ENCODE data around the gene CYSLTR1. TPM values are rescaled to one million over a fixed set of nuclear protein-coding genes. Genes with fewer than 3 reads are reported as not detected.
"Not testable (repeated sequence)": the region's sequence is repeated elsewhere in the genome, so short reads cannot be mapped to it uniquely, and the experiment has no call there.

Gene CYSLTR1
- total RNA-seq, 6 experiments from 2014 or later = 0.22 to 1.00 (median 0.46) TPM

GRCh38 chrX:78303086-78303485 lies 24.3 kb downstream of the CYSLTR1 start:
- TF ChIP-seq CTCF (IDR thresholded peaks at IDR 0.05) (no peak), POLR2A (IDR thresholded peaks at IDR 0.05) (no peak)

GRCh38 chrX:78300933-78301332 lies 26.5 kb downstream of the CYSLTR1 start:
- H3K9me3 ChIP-seq; H3K27me3 ChIP-seq; H3K36me3 ChIP-seq; H3K27ac ChIP-seq; ATAC-seq; H3K4me1 ChIP-seq; intact Hi-C loops (cut with DNase I); DNase-seq; H3K4me3 ChIP-seq: not testable (repeated sequence)
- WGBS (ENCODE audit: insufficient coverage, low coverage, low lambda C conversion rate, missing lambda C conversion rate) = no CpG with 5 or more reads among the region's 1 CpG

More at GRCh38 chrX:78303086-78303485, 24.3 kb downstream of the CYSLTR1 start:
- ATAC-seq (no peak), DNase-seq (no peak)
- Histone ChIP-seq H3K9me3 (peaks cover 0 to 3% (median 0%) of the 10 kb centered on the region in 4 donors), H3K4me1 (no peaks in the 10 kb centered on the region), H3K36me3 (no peaks in the 10 kb centered on the region), H3K4me3 (no peak overlapping the region), H3K27ac (no peak overlapping the region), H3K27me3 (no peaks in the 10 kb centered on the region)
- intact Hi-C loops (cut with DNase I) = no loop called here
- 53% methylated on average over 2 of the region's 2 CpGs for WGBS (ENCODE audit: insufficient coverage, low coverage, low lambda C conversion rate, missing lambda C conversion rate)

DNA sequence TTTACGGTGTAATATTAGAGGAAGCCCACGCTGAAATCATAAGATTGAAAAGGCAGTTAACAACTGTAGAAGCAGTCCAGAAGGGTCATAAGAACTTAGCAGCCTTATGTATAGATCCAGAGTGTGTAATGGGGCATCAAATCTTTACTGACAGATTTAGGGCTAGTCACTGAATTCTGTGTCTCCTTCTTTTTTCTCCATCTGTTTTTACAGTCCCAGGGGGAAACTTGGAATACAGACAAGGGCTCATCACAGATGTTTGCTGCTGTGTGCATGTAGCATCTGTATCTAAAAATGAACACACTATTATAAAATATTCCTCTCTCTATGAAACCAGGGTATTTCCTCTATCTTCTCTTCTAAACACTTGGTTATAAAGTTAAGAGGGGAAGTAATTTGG lies 43.9 kb downstream of the CYSLTR1 start:
- DNase-seq (no peak), ATAC-seq (no peak)
- no peak overlapping the region for H3K27ac ChIP-seq
- WGBS (ENCODE audit: insufficient coverage, low coverage, low lambda C conversion rate, missing lambda C conversion rate) = 50% methylated on average over 2 of the region's 2 CpGs
- H3K4me1 ChIP-seq = no peaks in the 10 kb centered on the region
- intact Hi-C loops (cut with DNase I) = no loop called here
- H3K9me3 ChIP-seq = no peaks in the 10 kb centered on the region
- H3K4me3 ChIP-seq = no peak overlapping the region
- no peaks in the 10 kb centered on the region for H3K36me3 ChIP-seq
- TF ChIP-seq CTCF (IDR thresholded peaks at IDR 0.05) (no peak), POLR2A (IDR thresholded peaks at IDR 0.05) (no peak)
- H3K27me3 ChIP-seq = no peaks in the 10 kb centered on the region

DNA sequence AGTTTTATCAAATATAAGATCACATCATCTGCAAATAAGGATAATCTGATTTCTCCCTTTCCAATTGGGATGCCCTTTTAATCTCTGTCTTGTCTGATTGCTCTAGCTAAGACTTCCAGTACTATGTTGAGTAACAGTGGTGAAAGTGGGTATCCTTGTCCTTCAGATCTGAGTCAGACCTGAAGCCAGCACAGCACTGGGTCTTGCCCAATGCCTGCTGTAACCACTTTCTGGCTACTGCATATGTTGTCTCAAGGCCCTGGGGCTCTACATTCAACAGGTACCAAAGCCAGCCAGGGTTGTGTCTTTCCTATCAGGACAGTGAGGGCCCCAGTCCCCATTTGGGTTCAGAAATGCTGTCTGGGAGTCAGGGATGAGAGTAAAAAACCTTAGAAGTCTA lies 90.3 kb downstream of the CYSLTR1 start:
- Histone ChIP-seq H3K36me3 (no peaks in the 10 kb centered on the region), H3K9me3 (no peaks in the 10 kb centered on the region), H3K27me3 (no peaks in the 10 kb centered on the region), H3K4me3 (no peak overlapping the region), H3K27ac (no peak overlapping the region), H3K4me1 (no peaks in the 10 kb centered on the region)
- DNase-seq = no peak
- intact Hi-C loops (cut with DNase I) = no loop called here
- no peak for ATAC-seq
- TF ChIP-seq CTCF (IDR thresholded peaks at IDR 0.05) = no peak
- no peak for TF ChIP-seq POLR2A (IDR thresholded peaks at IDR 0.05)

DNA sequence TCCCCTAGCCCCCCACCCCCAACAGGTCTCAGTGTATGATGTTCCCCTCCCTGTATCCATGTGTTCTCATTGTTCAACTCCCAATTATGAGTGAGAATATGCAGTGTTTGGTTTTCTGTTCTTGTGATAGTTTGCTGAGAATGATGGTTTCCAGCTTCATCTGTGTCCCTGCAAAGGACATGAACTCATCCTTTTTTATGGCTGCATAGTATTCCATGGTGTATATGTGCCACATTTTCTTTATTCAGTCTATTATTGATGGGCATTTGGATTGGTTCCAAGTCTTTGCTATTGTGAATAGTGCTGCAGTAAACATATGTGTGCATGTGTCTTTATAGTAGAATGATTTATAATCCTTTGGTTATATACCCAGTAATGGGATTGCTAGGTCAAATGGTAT lies 101.4 kb downstream of the CYSLTR1 start:
- H3K27me3 ChIP-seq; ATAC-seq; H3K36me3 ChIP-seq; intact Hi-C loops (cut with DNase I); H3K4me3 ChIP-seq; H3K27ac ChIP-seq; H3K9me3 ChIP-seq; DNase-seq; H3K4me1 ChIP-seq: not testable (repeated sequence)

Other genes with a start within 250 kb of the CYSLTR1 start
- 100 to 1,000 TPM; 144 to 333 (median 184) TPM for gene PGK1, start 223.4 kb downstream of the CYSLTR1 start, total RNA-seq
- 1 to 10 TPM; 3.3 to 9.6 (median 6.1) TPM for gene TAF9B, start 188.0 kb downstream of the CYSLTR1 start, total RNA-seq